ENCODE results near the gene SLC7A1.
A peak's percentile ranks its signal among the peaks of the same experiment; 100 is the strongest.

SLC7A1 gene

GRCh38 chr13:29538652-29539040 lies 56.8 kb downstream of the SLC7A1 start:
- Histone ChIP-seq H3K9me2 (replicated peaks; ENCODE audit: control insufficient read depth, low read length) (no peaks in the 10 kb centered on the region), H3K27me3 (ENCODE audit: control insufficient read depth, low read length) (no peaks in the 10 kb centered on the region), H4K20me1 (ENCODE audit: control insufficient read depth, insufficient read depth, low read depth, low read length) (peaks cover 26% of the 10 kb centered on the region), H3K4me1 (ENCODE audit: control insufficient read depth, low read length) (peaks cover 56% of the 10 kb centered on the region), H3K9me3 (ENCODE audit: control insufficient read depth, insufficient read depth, low read length) (no peaks in the 10 kb centered on the region), H3K4me2 (ENCODE audit: low read length) (peak overlapping the region; percentile 28; the same call in 1 of the 2 replicates), H3K79me2 (ENCODE audit: control insufficient read depth, low read length) (peaks cover 82% of the 10 kb centered on the region), H3F3A (ENCODE audit: control insufficient read depth, insufficient read depth) (no peaks in the 10 kb centered on the region), H3K36me3 (ENCODE audit: control insufficient read depth, low read length) (peaks cover 82% of the 10 kb centered on the region), H3K27ac (ENCODE audit: low read depth, low read length) (peak overlapping the region; percentile 39), H3K4me3 (ENCODE audit: low read length) (no peak overlapping the region)
- TF ChIP-seq EZH2phosphoT487 (IDR thresholded peaks at IDR 0.05; ENCODE audit: borderline replicate concordance, low read length) (no peak), CTCF (IDR thresholded peaks at IDR 0.05; ENCODE audit: low read depth, low read length, poor library complexity, severe bottlenecking) (no peak)

GRCh38 chr13:29537736-29538651 lies 57.5 kb downstream of the SLC7A1 start:
- no peaks in the 10 kb centered on the region for H3F3A ChIP-seq (ENCODE audit: control insufficient read depth, insufficient read depth)
- peaks cover 75% of the 10 kb centered on the region for H3K79me2 ChIP-seq (ENCODE audit: control insufficient read depth, low read length)
- no peak overlapping the region for H3K4me3 ChIP-seq (ENCODE audit: low read length)
- peak overlapping the region; percentile 39 for H3K27ac ChIP-seq (ENCODE audit: low read depth, low read length)
- no peaks in the 10 kb centered on the region for H3K27me3 ChIP-seq (ENCODE audit: control insufficient read depth, low read length)
- 0 out of 2 replicates have a peak overlapping the region, but pooled peaks have one; percentile 10 for H3K4me2 ChIP-seq (ENCODE audit: low read length)
- no peak for TF ChIP-seq CTCF (IDR thresholded peaks at IDR 0.05; ENCODE audit: low read depth, low read length, poor library complexity, severe bottlenecking)
- no peak for TF ChIP-seq EZH2phosphoT487 (IDR thresholded peaks at IDR 0.05; ENCODE audit: borderline replicate concordance, low read length)
- H3K36me3 ChIP-seq (ENCODE audit: control insufficient read depth, low read length): peaks cover 87% of the 10 kb centered on the region
- H3K9me2 ChIP-seq (replicated peaks; ENCODE audit: control insufficient read depth, low read length): no peaks in the 10 kb centered on the region
- peaks cover 50% of the 10 kb centered on the region for H3K4me1 ChIP-seq (ENCODE audit: control insufficient read depth, low read length)
- H3K9me3 ChIP-seq (ENCODE audit: control insufficient read depth, insufficient read depth, low read length): no peaks in the 10 kb centered on the region
- H4K20me1 ChIP-seq (ENCODE audit: control insufficient read depth, insufficient read depth, low read depth, low read length): peaks cover 26% of the 10 kb centered on the region

- no peak for TF ChIP-seq EZH2phosphoT487 (IDR thresholded peaks at IDR 0.05; ENCODE audit: borderline replicate concordance, low read length)
- TF ChIP-seq CTCF (IDR thresholded peaks at IDR 0.05; ENCODE audit: low read depth, low read length, poor library complexity, severe bottlenecking): no peak
- Histone ChIP-seq H3K4me1 (ENCODE audit: control insufficient read depth, low read length) (peaks cover 42% of the 10 kb centered on the region), H3F3A (ENCODE audit: control insufficient read depth, insufficient read depth) (no peaks in the 10 kb centered on the region), H3K9me2 (replicated peaks; ENCODE audit: control insufficient read depth, low read length) (no peaks in the 10 kb centered on the region), H4K20me1 (ENCODE audit: control insufficient read depth, insufficient read depth, low read depth, low read length) (peaks cover 26% of the 10 kb centered on the region), H3K9me3 (ENCODE audit: control insufficient read depth, insufficient read depth, low read length) (no peaks in the 10 kb centered on the region), H3K27me3 (ENCODE audit: control insufficient read depth, low read length) (no peaks in the 10 kb centered on the region), H3K27ac (ENCODE audit: low read depth, low read length) (no peak overlapping the region), H3K4me3 (ENCODE audit: low read length) (no peak overlapping the region), H3K79me2 (ENCODE audit: control insufficient read depth, low read length) (peaks cover 64% of the 10 kb centered on the region), H3K36me3 (ENCODE audit: control insufficient read depth, low read length) (peaks cover 91% of the 10 kb centered on the region), H3K4me2 (ENCODE audit: low read length) (no peak overlapping the region)
Measured at GRCh38 chr13:29536853-29537252, 58.6 kb downstream of the SLC7A1 start.

Measured in DOHH2 (cell line).